Measurements from ENCODE around the gene DIP2A. TPM values are rescaled to one million over a fixed set of nuclear protein-coding genes. Genes with fewer than 3 reads are reported as not detected.
A peak's percentile ranks its signal among the peaks of the same experiment; 100 is the strongest.
"Not testable (repeated sequence)": the region's sequence is repeated elsewhere in the genome, so short reads cannot be mapped to it uniquely, and the experiment has no call there.

DIP2A gene
- total RNA-seq, 1 donor from 2014 or later: 15.2 TPM

- no peak for ATAC-seq
- DNase-seq (ENCODE audit: low spot score): no peak
Observed at GRCh38 chr21:46424621-46425020, 34.1 kb upstream of the DIP2A start.

DNA sequence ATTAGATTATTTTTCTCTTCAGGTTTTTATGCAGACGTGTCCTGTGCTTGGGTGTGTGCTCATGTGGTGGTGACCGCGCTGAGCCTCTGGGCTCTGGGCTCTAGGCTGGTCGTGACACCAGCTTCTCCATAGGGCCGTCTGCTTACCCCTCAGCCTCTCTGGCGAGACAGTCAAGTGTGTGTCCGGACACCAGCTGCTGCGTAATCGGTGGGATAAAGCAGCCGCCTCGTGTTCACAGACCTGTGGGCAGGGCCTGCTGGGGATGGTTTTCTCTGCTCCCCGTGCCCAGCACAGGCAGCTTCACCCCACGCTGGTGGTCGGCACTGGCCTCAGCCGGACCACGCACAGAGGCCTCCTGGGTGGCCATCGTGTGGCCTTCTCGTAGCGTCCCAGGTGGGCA lies 33.6 kb upstream of the DIP2A start:
- DNase-seq (ENCODE audit: low spot score) (no peak), ATAC-seq (no peak)

- ATAC-seq (no peak), DNase-seq (ENCODE audit: low spot score) (no peak)
Observed at GRCh38 chr21:46425571-46425970, 33.1 kb upstream of the DIP2A start.

- no peak for DNase-seq (ENCODE audit: low spot score)
Observed at GRCh38 chr21:46426313-46427046, 32.2 kb upstream of the DIP2A start.

GRCh38 chr21:46427516-46427915 lies 31.2 kb upstream of the DIP2A start:
- DNase-seq (ENCODE audit: low spot score) (no peak), ATAC-seq (no peak)

More at GRCh38 chr21:46426313-46427046, 32.2 kb upstream of the DIP2A start:
- no peak for ATAC-seq

DNA sequence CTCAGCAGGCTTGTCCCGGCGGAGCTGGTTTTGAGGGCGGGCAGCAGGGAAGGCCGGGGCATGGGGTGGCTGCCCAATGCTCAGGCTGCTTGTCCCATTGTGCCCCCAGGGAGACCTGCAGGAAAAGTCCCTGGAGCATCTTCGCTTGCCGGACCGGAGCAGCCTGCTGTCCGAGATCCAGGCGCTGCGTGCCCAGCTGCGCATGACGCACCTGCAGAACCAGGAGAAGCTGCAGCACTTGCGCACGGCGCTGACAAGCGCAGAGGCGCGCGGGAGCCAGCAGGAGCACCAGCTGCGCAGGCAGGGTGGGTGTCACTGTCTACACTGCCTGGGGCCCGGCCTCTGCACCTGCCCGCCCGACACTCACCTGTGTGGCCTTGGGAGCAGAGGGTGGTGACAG lies 30.4 kb upstream of the DIP2A start:
- no peak for DNase-seq (ENCODE audit: low spot score)
- no peak for ATAC-seq

GRCh38 chr21:46428987-46429710 lies 29.5 kb upstream of the DIP2A start:
- DNase-seq (ENCODE audit: low spot score) (no peak), ATAC-seq (no peak)

DNA sequence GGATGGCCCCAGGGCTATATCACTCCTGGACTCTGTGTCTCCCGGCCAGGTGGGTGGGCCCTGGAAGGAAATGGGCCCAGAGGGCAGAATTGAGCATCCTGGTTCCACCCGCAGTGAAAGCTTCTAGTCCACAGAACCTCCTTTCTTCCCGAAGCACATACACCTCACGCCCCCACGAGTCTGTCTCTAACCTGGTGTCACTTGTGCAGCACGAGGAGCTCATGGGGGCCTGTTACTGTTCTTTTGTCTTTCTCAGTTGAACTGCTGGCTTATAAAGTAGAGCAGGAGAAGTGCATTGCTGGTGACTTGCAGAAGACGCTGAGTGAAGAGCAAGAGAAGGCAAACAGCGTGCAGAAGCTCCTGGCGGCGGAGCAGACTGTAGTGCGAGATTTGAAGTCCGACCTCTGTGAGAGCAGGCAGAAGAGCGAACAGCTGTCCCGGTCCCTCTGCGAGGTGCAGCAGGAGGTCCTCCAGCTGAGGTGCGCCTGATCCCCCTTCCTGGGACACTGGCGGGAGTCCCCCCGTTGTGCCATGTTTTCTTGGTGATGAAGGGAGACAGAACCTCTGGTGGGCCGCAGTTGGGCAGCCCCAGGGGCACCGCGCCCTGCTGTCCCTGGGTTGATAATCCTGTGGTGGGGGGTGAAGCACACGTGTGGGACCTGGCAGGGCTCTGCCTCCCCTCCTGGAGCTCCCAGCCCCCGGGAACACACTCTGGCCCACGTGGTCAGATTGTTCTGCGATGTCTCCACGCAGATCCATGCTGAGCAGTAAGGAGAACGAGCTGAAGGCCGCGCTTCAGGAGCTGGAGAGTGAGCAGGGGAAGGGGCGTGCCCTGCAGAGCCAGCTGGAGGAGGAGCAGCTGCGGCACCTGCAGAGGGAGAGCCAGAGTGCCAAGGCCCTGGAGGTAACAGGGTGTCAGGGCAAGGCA lies 28.7 kb upstream of the DIP2A start:
- ATAC-seq (no peak), DNase-seq (ENCODE audit: low spot score) (no peak)

DNA sequence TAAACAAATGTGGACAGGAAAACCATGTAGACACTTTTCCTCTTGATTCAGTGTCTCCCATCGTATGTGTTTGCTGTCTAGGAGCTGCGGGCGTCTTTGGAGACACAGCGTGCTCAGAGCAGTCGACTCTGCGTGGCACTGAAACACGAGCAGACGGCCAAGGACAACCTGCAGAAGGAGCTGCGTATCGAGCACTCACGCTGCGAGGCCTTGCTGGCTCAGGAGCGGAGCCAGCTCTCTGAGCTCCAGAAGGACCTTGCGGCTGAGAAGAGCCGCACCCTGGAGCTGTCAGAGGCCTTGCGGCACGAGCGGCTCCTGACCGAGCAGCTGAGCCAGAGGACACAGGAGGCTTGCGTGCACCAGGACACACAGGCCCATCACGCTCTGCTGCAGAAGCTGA lies 27.2 kb upstream of the DIP2A start:
- ATAC-seq (no peak), DNase-seq (ENCODE audit: low spot score) (no peak)

- DNase-seq (ENCODE audit: low spot score) (no peak), ATAC-seq (peak; percentile 32)
Observed at GRCh38 chr21:46431884-46432488, 26.7 kb upstream of the DIP2A start.

GRCh38 chr21:46433116-46433515 lies 25.6 kb upstream of the DIP2A start:
- DNase-seq (ENCODE audit: low spot score); ATAC-seq: not testable (repeated sequence)

- ATAC-seq: peak; percentile 19
- no peak for DNase-seq (ENCODE audit: low spot score)
Observed at GRCh38 chr21:46434322-46434958, 24.3 kb upstream of the DIP2A start.

- ATAC-seq: no peak
Observed at GRCh38 chr21:46435786-46436227, 22.9 kb upstream of the DIP2A start.

GRCh38 chr21:46436621-46437020 lies 22.1 kb upstream of the DIP2A start:
- no peak for ATAC-seq
- no peak for DNase-seq (ENCODE audit: low spot score)

More at GRCh38 chr21:46435786-46436227, 22.9 kb upstream of the DIP2A start:
- no peak for DNase-seq (ENCODE audit: low spot score)

DNA sequence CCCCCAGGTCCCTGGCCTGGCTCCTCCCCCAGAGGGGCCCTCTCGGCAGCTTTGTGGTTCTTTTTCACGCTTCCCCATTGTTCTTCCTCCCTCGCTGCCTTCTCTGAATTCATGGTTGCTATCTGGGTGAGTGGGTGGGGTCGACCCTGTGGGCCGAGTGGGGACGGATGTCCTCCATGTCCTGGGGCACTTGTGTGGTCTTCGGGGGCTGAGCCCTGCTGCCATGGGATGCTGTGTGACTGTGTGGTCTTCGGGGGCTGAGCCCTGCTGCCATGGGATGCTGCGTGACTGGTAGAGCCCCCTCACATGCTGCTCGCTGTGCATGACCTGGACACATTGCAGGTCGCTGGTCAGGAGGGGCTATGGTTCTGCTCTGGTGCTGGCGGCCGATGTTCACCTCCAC lies 21.6 kb upstream of the DIP2A start:
- DNase-seq (ENCODE audit: low spot score) (no peak), ATAC-seq (no peak)

- ATAC-seq: no peak
- no peak for DNase-seq (ENCODE audit: low spot score)
Observed at GRCh38 chr21:46437511-46437910, 21.2 kb upstream of the DIP2A start.

DNA sequence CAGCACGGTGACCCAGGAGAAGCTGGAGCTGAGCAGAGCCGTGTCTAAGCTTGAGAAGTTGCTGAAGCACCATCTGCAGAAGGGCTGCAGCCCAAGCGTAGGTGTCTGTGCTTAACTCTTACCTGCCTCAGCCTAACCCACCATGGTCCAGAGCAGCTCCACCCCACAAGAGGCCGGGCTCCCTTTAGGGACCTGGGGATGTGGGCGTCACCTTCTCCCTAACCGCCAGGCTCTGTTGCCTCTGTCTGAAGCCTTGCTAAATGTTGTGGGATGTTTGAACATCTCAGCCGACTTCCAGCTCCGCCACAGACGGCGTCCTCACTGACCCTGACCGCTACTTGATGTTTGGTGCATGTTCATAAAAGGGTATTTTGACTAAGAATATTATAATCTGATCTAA lies 20.4 kb upstream of the DIP2A start:
- no peak for DNase-seq (ENCODE audit: low spot score)
- no peak for ATAC-seq

- DNase-seq (ENCODE audit: low spot score): no peak
Observed at GRCh38 chr21:46439906-46440305, 18.8 kb upstream of the DIP2A start.

GRCh38 chr21:46441331-46441730 lies 17.4 kb upstream of the DIP2A start:
- no peak for DNase-seq (ENCODE audit: low spot score)
- no peak for ATAC-seq

More at GRCh38 chr21:46439906-46440305, 18.8 kb upstream of the DIP2A start:
- ATAC-seq: no peak

- ATAC-seq (no peak), DNase-seq (ENCODE audit: low spot score) (no peak)
Observed at GRCh38 chr21:46441961-46442498, 16.7 kb upstream of the DIP2A start.

All from left lobe of liver (tissue), 2 donors.